Activated T-helper 1 cell treated with anti-CD3 and anti-CD28 coated beads, Interleukin-12 subunit alpha, Interleukin-12 subunit beta, Interleukin-2, Interleukin-4 antibody, amounts not matched to agents 30 ng/mL and 10 ng/mL and 1 ng/mL, durations not matched to agents 14 hours and 24 hours and 36 hours (primary cell): Measurements from ENCODE around the gene CAPS2. TPM values are rescaled to one million over a fixed set of nuclear protein-coding genes. Genes with fewer than 3 reads are reported as not detected.

Experiments
- DNase-seq: peaks from one replicate; pipeline ENCODE4 v3.0.0; 2021; ENCODE audit warnings: low spot score
- H3K27ac Mint-ChIP-seq: one replicate; pipeline ENCODE4 v1.8.0; 2021; ENCODE audit warnings: mild to moderate bottlenecking, mixed read lengths
- H3K27me3 Mint-ChIP-seq: one replicate; pipeline ENCODE4 v1.8.0; 2022; ENCODE audit warnings: mild to moderate bottlenecking, moderate library complexity, mixed read lengths; ENCODE audit not compliant: insufficient read depth
- H3K36me3 Mint-ChIP-seq: one replicate; pipeline ENCODE4 v1.8.0; 2021; ENCODE audit warnings: low read depth, mixed read lengths
- H3K4me1 Mint-ChIP-seq: one replicate; pipeline ENCODE4 v1.8.0; 2021; ENCODE audit warnings: low read depth, mixed read lengths
- H3K4me3 Mint-ChIP-seq: one replicate; pipeline ENCODE4 v1.8.0; 2021; ENCODE audit warnings: mild to moderate bottlenecking, moderate library complexity, mixed read lengths
- H3K9me3 Mint-ChIP-seq: one replicate; pipeline ENCODE4 v1.8.0; 2021; ENCODE audit warnings: mixed read lengths
- intact Hi-C: fragments of 100-400 bp; cut with micrococcal nuclease; formaldehyde crosslinking; loops from one replicate; pipeline ENCODE4 v1.15.1; 2024
- total RNA-seq: library from RNA; stranded (reverse); gene quantifications from 2 replicates; pipeline ENCODE4 v1.2.3, GENCODE V29; 2022

Gene CAPS2
- total RNA-seq, 1 donor from 2014 or later: 1.1 TPM

DNA sequence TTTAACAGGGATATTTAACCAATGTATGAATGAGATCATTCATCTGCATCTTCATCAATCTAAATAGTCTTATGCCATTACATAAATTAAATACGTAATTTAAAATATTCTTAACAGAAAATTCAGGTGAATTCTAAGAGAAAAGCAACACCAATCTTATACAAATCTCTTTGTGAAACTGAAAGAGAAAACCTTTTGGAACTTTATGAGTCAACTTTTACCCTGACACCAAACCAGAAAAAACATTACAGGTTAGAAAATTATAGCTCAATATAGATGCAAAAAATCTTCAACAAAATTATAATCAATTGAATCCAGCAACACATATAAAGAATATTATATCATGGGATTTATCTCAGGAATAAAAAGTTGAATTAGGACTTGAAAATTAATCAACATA lies 7.8 kb upstream of the CAPS2 start:
- Mint-ChIP-seq H3K9me3 (no peaks in the 10 kb centered on the region), H3K4me1 (peaks cover 28% of the 10 kb centered on the region), H3K4me3 (no peak overlapping the region), H3K36me3 (no peaks in the 10 kb centered on the region), H3K27me3 (peaks cover 35% of the 10 kb centered on the region), H3K27ac (no peak overlapping the region)
- DNase-seq: no peak
- intact Hi-C loops: loop anchor here (1.0 to 10.0 kb wide), 5 partner anchors 8 to 1217 kb away; partner anchors contain the start of gene OSBPL8

DNA sequence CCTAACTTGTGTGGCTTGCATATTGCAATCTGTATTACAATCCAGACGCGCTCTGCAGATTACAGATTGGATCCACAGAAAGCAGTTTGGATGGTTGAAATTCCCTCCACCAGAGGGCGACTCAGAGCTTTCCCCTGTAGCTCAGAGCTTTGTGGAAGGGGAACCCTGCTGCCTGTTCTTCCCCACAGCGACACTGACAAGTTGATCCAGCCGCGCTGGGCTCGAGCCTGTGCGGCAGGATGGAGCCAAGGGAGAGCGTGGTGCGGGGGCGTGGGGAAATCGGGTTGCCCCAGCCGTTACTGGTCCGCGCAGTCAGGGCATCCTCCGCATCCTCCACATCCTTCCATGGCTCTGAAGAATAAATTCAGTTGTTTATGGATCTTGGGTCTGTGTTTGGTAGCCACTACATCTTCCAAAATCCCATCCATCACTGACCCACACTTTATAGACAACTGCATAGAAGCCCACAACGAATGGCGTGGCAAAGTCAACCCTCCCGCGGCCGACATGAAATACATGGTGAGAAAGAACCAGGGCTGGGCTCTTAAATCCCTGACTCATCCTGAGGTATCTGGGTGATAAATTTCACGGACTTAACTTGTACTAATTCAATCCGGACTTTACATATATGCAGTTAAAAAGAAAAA lies 4.4 kb upstream of the CAPS2 start, which contains the start of gene GLIPR1L1:
Gene GLIPR1L1, plus strand, starts transcription at position 287 of the 647 bp plus-strand sequence. Its CDS starts 59 bp downstream, at position 346.
- intact Hi-C loops: loop anchor here (1.0 to 10.0 kb wide), 12 partner anchors 56 to 1220 kb away; partner anchors contain the start of genes BBS10, GLIPR1, GLIPR1L2 and OSBPL8
- H3K4me1 Mint-ChIP-seq: peaks cover 36% of the 10 kb centered on the region
- H3K4me3 Mint-ChIP-seq: peak within 1 kb of the TSS; percentile 70
- peak; percentile 67 for DNase-seq
- no peak within 1 kb of the TSS for H3K27ac Mint-ChIP-seq
- H3K27me3 Mint-ChIP-seq: peaks cover 35% of the 10 kb centered on the region
- H3K9me3 Mint-ChIP-seq: no peaks in the 10 kb centered on the region
- H3K36me3 Mint-ChIP-seq: no peaks in the 10 kb centered on the region

DNA sequence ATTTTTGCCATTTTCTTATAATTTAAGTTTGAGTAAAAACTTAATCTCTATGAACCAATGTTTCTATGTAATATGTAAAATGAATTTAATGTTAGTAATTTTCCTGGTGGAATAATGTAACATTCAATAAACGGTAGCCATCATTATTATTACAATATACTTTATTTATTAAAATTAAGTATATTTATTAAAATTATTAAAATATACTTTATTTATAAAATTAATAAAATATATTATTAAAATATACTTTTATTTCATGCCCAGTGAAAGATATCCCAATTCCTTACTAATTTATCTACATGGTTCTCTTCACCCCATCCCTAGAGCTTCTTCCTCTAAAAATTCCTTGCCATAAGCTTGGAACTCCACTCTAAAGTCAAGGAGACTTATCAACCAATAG lies 2.5 kb downstream of the CAPS2 start:
- intact Hi-C loops: no loop called here
- Mint-ChIP-seq H3K27me3 (peaks cover 28% of the 10 kb centered on the region), H3K9me3 (no peaks in the 10 kb centered on the region), H3K27ac (no peak overlapping the region), H3K4me1 (peaks cover 9% of the 10 kb centered on the region), H3K36me3 (no peaks in the 10 kb centered on the region), H3K4me3 (no peak overlapping the region)
- DNase-seq: no peak

DNA sequence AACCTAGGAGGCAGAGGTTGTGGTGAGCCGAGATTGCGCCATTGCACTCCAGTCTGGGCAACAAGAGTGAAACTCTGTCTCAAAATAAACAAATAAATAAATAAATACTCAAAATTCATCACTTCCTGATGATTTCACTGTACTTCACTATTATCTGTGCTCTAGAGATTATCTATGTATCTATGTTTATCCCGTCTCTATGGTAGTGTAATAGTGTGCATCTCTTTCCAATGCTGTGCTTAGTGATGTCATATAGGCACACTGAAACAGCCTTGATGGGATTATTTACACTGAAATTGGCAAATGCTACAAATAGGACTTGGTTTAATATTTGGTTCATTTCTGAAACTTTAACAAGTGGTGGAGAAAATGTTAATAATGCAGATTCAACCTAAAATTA lies 6.5 kb downstream of the CAPS2 start:
- H3K9me3 Mint-ChIP-seq: no peaks in the 10 kb centered on the region
- no peak overlapping the region for H3K27ac Mint-ChIP-seq
- intact Hi-C loops: no loop called here
- H3K4me1 Mint-ChIP-seq: no peaks in the 10 kb centered on the region
- no peaks in the 10 kb centered on the region for H3K36me3 Mint-ChIP-seq
- H3K27me3 Mint-ChIP-seq: peaks cover 15% of the 10 kb centered on the region
- DNase-seq: no peak
- H3K4me3 Mint-ChIP-seq: no peak overlapping the region

DNA sequence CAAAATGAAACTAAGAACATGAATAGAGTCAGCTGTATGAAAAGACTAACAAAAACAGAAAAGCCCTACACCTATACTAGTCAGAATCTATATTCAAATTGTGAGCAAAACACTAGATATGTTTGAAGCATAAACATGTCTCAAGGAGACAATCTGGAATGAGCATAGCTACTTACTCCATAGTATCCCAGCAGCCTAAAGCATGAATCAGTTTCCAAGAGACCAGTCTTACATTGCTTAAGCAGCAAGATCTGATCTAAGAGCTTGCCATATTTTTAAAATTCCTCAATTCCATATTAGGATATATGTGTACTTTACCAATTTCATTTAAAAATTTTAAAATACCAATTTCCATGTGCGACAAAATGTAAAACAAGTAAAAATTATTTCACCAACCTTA lies 7.7 kb downstream of the CAPS2 start:
- Mint-ChIP-seq H3K4me3 (no peak overlapping the region), H3K36me3 (no peaks in the 10 kb centered on the region), H3K27me3 (peaks cover 14% of the 10 kb centered on the region), H3K27ac (no peak overlapping the region), H3K4me1 (no peaks in the 10 kb centered on the region), H3K9me3 (no peaks in the 10 kb centered on the region)
- intact Hi-C loops: no loop called here
- no peak for DNase-seq

DNA sequence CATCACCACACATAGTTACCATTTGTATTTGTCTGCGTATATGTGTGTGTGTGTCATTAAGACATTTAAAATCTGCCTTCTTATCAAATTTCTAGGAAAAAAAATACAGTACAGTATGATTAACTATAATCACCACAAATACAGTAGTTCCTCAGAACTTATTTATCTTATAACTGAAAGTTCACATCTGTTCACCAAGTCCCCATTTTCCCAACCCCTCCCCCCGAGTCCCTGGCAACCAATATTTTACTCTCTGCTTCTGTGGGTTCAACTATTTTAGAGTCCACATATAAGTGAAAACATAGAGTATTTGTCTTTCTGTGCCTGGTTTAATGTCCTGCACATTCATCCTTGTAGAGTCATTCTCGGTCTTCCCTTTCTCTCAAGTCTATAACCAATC lies 12.3 kb downstream of the CAPS2 start:
- Mint-ChIP-seq H3K27me3 (peaks cover 12% of the 10 kb centered on the region), H3K36me3 (no peaks in the 10 kb centered on the region), H3K4me1 (no peaks in the 10 kb centered on the region), H3K4me3 (no peak overlapping the region), H3K27ac (no peak overlapping the region), H3K9me3 (no peaks in the 10 kb centered on the region)
- intact Hi-C loops: no loop called here
- no peak for DNase-seq

DNA sequence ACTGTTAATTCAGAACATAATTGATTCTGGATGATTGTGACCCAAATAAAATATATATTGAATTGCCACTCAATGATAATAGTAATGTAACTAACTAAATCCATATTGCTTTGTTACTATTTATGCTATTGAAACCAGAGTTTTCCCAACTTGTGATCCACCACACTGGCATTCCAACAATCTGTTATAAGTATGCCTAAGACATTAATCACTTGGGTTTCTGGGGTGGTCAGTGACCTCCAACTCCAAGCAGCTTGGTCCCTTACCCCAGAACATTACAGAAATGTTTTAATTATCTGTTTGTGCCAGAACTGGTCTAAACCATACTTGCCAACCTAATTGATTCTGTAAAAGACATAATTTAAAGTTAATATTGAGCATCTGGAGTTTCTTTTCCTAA lies 14.6 kb downstream of the CAPS2 start:
- no peaks in the 10 kb centered on the region for H3K4me1 Mint-ChIP-seq
- intact Hi-C loops: no loop called here
- H3K27me3 Mint-ChIP-seq: peaks cover 7% of the 10 kb centered on the region
- H3K9me3 Mint-ChIP-seq: no peaks in the 10 kb centered on the region
- H3K27ac Mint-ChIP-seq: no peak overlapping the region
- H3K36me3 Mint-ChIP-seq: no peaks in the 10 kb centered on the region
- H3K4me3 Mint-ChIP-seq: no peak overlapping the region
- no peak for DNase-seq

DNA sequence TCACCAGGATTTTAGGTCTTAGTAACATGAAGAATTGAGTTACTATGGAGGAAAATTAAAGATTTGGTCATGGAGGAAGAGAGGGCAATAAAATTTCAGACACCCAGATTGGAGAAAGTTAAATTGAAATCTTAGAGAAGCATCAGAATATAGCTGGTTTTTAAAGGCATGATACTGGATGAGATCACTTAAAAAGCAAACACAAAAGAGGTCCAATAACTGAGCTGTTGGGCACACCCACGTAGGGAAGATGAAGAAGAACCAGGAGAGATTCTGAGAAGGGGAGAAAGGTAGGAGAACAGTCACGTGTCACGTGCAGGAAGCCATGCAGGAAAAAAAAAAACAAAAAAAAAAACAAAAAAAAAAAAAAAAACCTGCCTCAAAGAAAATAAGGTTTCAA lies 18.8 kb downstream of the CAPS2 start:
- Mint-ChIP-seq H3K27ac (no peak overlapping the region), H3K4me1 (no peaks in the 10 kb centered on the region), H3K27me3 (peaks cover 2% of the 10 kb centered on the region), H3K4me3 (no peak overlapping the region), H3K9me3 (no peaks in the 10 kb centered on the region), H3K36me3 (no peaks in the 10 kb centered on the region)
- intact Hi-C loops: no loop called here
- DNase-seq: no peak

DNA sequence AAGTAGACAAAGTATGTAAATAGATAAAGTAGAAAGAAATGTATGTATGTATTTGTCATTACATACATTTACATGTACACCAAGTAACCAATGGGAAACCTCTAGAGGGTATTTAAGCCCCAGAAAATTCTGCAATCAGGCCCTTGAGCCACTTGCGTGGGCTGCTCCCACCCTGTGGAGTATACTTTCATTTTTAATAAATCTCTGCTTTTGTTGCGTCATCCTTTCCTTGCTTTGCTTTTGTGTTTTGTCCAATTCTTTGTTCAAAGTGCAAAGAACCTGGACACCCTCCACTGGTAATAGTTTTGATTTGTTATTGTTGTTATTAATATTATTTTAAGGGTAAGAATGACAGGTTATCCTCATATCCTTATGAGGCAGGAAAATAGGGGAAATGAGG lies 21.8 kb downstream of the CAPS2 start:
- Mint-ChIP-seq H3K4me1 (no peaks in the 10 kb centered on the region), H3K27me3 (no peaks in the 10 kb centered on the region), H3K27ac (no peak overlapping the region), H3K36me3 (no peaks in the 10 kb centered on the region), H3K9me3 (no peaks in the 10 kb centered on the region), H3K4me3 (no peak overlapping the region)
- DNase-seq: no peak
- intact Hi-C loops: no loop called here

DNA sequence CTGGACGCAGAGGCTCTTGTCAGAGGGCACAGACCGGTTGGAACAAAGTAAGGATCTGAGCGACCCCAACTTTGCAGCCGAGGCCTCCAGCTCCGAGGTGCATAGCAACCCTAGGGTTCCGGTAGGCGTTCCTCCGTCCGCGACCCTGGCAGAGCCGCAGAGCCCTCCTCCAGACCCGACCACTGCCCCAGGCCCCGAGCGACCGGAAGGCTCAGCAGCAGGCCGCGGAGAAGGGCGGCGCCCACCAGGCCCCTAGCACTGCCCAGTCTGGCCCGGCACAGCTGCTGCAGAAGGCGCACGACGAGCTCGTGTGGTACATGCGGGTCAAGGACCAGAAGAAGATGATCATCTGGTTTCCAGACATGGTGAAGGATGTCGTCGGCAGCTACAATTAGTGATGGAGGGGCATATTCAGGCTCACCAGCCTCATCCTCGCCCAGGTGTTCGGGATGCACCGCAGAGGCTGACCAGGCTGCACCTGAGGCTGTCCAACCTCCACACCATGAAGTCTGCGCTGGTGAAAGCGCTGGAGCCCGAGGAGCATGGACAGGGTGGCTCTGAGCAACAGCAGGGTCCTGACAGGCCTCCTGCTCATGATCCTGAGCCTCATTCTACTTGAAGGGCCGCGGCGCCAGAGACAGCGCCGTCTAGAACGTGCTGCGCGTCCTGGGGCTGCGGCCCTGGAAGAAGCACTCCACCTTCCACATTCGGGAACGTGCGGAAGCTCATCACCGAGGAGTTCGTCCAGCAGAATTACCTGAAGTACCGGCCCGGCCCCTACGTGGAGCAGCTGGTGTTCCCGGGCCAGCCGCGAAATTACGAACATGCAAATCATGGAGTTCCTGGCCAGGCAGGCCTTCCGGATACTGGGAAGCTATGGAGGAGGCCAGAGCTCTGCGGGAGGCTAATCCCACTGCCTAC lies 24.5 kb downstream of the CAPS2 start:
- no peaks in the 10 kb centered on the region for H3K27me3 Mint-ChIP-seq
- H3K9me3 Mint-ChIP-seq: no peaks in the 10 kb centered on the region
- no peak for DNase-seq
- H3K4me1 Mint-ChIP-seq: no peaks in the 10 kb centered on the region
- H3K4me3 Mint-ChIP-seq: no peak overlapping the region
- no peaks in the 10 kb centered on the region for H3K36me3 Mint-ChIP-seq
- H3K27ac Mint-ChIP-seq: no peak overlapping the region
- intact Hi-C loops: no loop called here

DNA sequence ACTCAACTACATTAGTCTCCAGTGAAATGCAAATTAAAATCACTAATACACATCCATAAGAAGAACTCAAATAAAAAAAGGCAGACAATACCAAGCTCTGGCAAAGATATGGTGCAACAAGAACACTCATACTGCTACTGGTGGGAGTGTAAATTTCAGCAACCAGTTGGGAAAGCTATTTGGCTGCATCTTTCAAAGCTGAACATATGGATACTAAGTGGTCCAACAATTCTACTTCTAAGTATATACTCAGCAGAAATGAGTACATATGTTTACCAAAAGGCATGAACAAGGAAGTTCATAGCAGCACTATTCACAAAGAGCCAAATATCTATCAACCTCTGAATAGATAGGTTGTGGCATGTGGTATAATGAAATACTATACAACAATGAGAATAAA lies 27.3 kb downstream of the CAPS2 start:
- no peaks in the 10 kb centered on the region for H3K9me3 Mint-ChIP-seq
- H3K27ac Mint-ChIP-seq: no peak overlapping the region
- no peaks in the 10 kb centered on the region for H3K36me3 Mint-ChIP-seq
- no peak overlapping the region for H3K4me3 Mint-ChIP-seq
- no peaks in the 10 kb centered on the region for H3K4me1 Mint-ChIP-seq
- DNase-seq: no peak
- intact Hi-C loops: no loop called here
- H3K27me3 Mint-ChIP-seq: no peaks in the 10 kb centered on the region

DNA sequence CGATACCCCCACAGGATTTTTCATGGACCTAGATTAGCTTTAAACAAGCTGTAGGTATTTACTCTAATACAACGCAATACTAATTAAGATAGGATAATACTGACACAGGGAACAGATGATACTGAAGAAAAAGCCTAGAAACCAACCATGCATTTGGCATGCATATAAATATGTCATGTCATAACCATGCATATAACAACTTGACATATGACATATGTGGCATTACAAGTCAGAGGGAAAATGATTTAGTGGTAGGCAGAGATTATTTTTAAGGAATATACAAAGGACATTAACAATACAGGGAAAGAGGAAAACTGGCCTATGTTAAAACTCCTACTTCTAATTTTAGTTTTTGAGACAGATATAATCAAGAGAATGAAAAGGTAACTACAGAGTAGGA lies 27.9 kb downstream of the CAPS2 start:
- Mint-ChIP-seq H3K4me1 (no peaks in the 10 kb centered on the region), H3K9me3 (no peaks in the 10 kb centered on the region), H3K4me3 (no peak overlapping the region), H3K27ac (no peak overlapping the region), H3K27me3 (no peaks in the 10 kb centered on the region), H3K36me3 (no peaks in the 10 kb centered on the region)
- intact Hi-C loops: no loop called here
- no peak for DNase-seq

DNA sequence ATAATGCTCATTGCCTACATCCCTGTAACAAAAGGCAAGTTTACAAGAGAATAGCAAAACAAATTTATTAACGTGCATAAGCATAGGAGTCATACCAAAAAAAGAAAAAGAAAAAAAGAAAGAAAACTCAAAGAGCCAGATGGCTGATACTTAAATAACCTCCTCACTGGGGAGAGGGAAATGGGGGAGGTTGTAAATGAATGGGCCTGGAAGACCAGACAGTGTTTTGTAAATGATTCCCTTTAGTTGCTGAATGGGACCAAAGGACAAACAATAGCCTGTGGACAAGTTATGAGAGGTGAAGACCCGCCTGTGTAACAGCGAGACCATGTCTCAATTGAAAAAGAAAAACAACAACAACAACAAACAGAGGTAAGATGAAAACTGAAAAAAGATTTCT lies 35.3 kb downstream of the CAPS2 start:
- Mint-ChIP-seq H3K4me3 (no peak overlapping the region), H3K4me1 (no peaks in the 10 kb centered on the region), H3K9me3 (no peaks in the 10 kb centered on the region), H3K27ac (no peak overlapping the region), H3K27me3 (peaks cover 2% of the 10 kb centered on the region), H3K36me3 (no peaks in the 10 kb centered on the region)
- DNase-seq: no peak
- intact Hi-C loops: no loop called here
